Thyroid gland (tissue), 4 donors: ENCODE results near the gene SLC38A11. TPM values are rescaled to one million over a fixed set of nuclear protein-coding genes. Genes with fewer than 3 reads are reported as not detected.

Source experiments
- DNase-seq, 2 donors: peaks; one replicate each; pipeline ENCODE4 v3.0.0-alpha.2; 2019
- H3K27ac ChIP-seq, 3 donors: fragments of 200-600 bp; sonication (generic); 1 replicate in 2 of 3; 2 replicates in 1 of 3; pipeline ENCODE4 v1.5.1; 2016 to 2019; ENCODE audit warnings: mild to moderate bottlenecking in 1 of 3, moderate library complexity in 1 of 3
- H3K27me3 ChIP-seq: fragments of 200-600 bp; sonication (generic); one replicate; pipeline ENCODE4 v1.5.1; 2019
- H3K36me3 ChIP-seq, 2 donors: fragments of 200-600 bp; sonication (generic); one replicate each; pipeline ENCODE4 v1.5.1; 2016 to 2019
- H3K4me1 ChIP-seq, 2 donors: fragments of 200-600 bp; sonication (generic); one replicate each; pipeline ENCODE4 v1.5.1; 2017 to 2019
- H3K4me3 ChIP-seq, 3 donors: fragments of 200-600 bp; sonication (generic); replicated peaks in 1 of 3; 1 replicate in 2 of 3; 2 replicates in 1 of 3; pipeline ENCODE4 v1.5.1; 2016; ENCODE audit warnings: mild to moderate bottlenecking in 1 of 3
- H3K9me3 ChIP-seq: fragments of 200-600 bp; sonication (generic); one replicate; pipeline ENCODE4 v1.5.1; 2017
- CTCF ChIP-seq, 6 experiments: fragments of 200-600 bp in 3 of 6; fragments of 450-650 bp in 3 of 6; sonication (generic) in 3 of 6; IDR thresholded peaks; one replicate each; pipeline ENCODE4 v1.5.1; 2016 to 2019; ENCODE audit warnings: antibody characterized with exemption in 6 of 6, mild to moderate bottlenecking in 2 of 6, inconsistent platforms in 1 of 6, moderate library complexity in 1 of 6
- POLR2A ChIP-seq, 2 donors: fragments of 450-650 bp; IDR thresholded peaks; one replicate each; pipeline ENCODE4 v1.6.1; 2017; ENCODE audit warnings: antibody characterized with exemption in 2 of 2, mild to moderate bottlenecking in 2 of 2, moderate library complexity in 1 of 2
- WGBS, 2 donors: methylation state at CpG; one replicate each; pipeline ENCODE4 v1.1.5; 2017; 5-methylcytosine and 5-hydroxymethylcytosine counted together
- intact Hi-C: fragments of 100-400 bp; cut with DNase I; formaldehyde crosslinking; loops from one replicate; pipeline ENCODE4 v1.15.1; 2023
- total RNA-seq, 4 donors: library from RNA; depleted of rRNA; stranded (reverse); fragments of >200 nt; gene quantifications; one replicate each; pipeline ENCODE4 v1.2.3, GENCODE V29; 2016

SLC38A11 gene
- total RNA-seq, 4 donors from 2014 or later: 1.2 to 3.7 TPM; not detected in 2

- H3K27me3 ChIP-seq: no peaks in the 10 kb centered on the region
- no peaks in the 10 kb centered on the region for H3K4me1 ChIP-seq
- no peak overlapping the region for H3K27ac ChIP-seq
- TF ChIP-seq POLR2A (IDR thresholded peaks at IDR 0.05) (no peak), CTCF (IDR thresholded peaks at IDR 0.05) (no peak)
- intact Hi-C loops: no loop called here
- no peak for DNase-seq
- H3K36me3 ChIP-seq: no peaks in the 10 kb centered on the region
- H3K9me3 ChIP-seq: no peaks in the 10 kb centered on the region
- no peak overlapping the region for H3K4me3 ChIP-seq
- WGBS, 2 donors: 95 to 96% methylated on average over 10 of the region's 10 CpGs
Measured at GRCh38 chr2:164875334-164876205, 79.8 kb downstream of the SLC38A11 start.

GRCh38 chr2:164873210-164873908, 82.0 kb downstream of the SLC38A11 start:
- Histone ChIP-seq H3K4me1 (no peaks in the 10 kb centered on the region), H3K27ac (no peak overlapping the region), H3K27me3 (no peaks in the 10 kb centered on the region), H3K4me3 (no peak overlapping the region), H3K9me3 (no peaks in the 10 kb centered on the region), H3K36me3 (no peaks in the 10 kb centered on the region)
- WGBS, 2 donors: 54 to 70% methylated on average over 9 of the region's 9 CpGs
- intact Hi-C loops: no loop called here
- peak; percentile 38 to 65 for DNase-seq
- TF ChIP-seq POLR2A (IDR thresholded peaks at IDR 0.05) (no peak), CTCF (IDR thresholded peaks at IDR 0.05) (no peak)

- Histone ChIP-seq H3K27me3 (no peaks in the 10 kb centered on the region), H3K27ac (no peak overlapping the region), H3K4me1 (no peaks in the 10 kb centered on the region), H3K9me3 (no peaks in the 10 kb centered on the region), H3K4me3 (no peak overlapping the region), H3K36me3 (no peaks in the 10 kb centered on the region)
- intact Hi-C loops: no loop called here
- 91 to 94% methylated on average over 2 of the region's 2 CpGs for WGBS, 2 donors
- DNase-seq: no peak
- no peak for TF ChIP-seq CTCF (IDR thresholded peaks at IDR 0.05)
- TF ChIP-seq POLR2A (IDR thresholded peaks at IDR 0.05): no peak
Measured at GRCh38 chr2:164871404-164871803, 83.9 kb downstream of the SLC38A11 start.

GRCh38 chr2:164869420-164869772, 85.9 kb downstream of the SLC38A11 start:
- Histone ChIP-seq H3K27me3 (no peaks in the 10 kb centered on the region), H3K27ac (no peak overlapping the region), H3K4me1 (no peaks in the 10 kb centered on the region), H3K36me3 (no peaks in the 10 kb centered on the region), H3K9me3 (no peaks in the 10 kb centered on the region), H3K4me3 (no peak overlapping the region)
- TF ChIP-seq POLR2A (IDR thresholded peaks at IDR 0.05) (no peak), CTCF (IDR thresholded peaks at IDR 0.05) (no peak)
- no peak for DNase-seq
- intact Hi-C loops: no loop called here
